Natural killer cell (primary cell): ENCODE data around the gene KDSR. TPM values are rescaled to one million over a fixed set of nuclear protein-coding genes. Genes with fewer than 3 reads are reported as not detected.

ENCODE experiments used
- ATAC-seq, 3 donors: fragments of 150-1000 bp in 2 of 3; fragments of 200-7000 bp in 1 of 3; cut with Tn5 transposase; 1 replicate in 1 of 3; 2 replicates in 2 of 3; pipeline ENCODE4 v1.10.0; 2021; ENCODE audit warnings: mild to moderate bottlenecking in 2 of 3, moderate library complexity in 2 of 3
- DNase-seq, 2 donors: peaks; one replicate each; pipeline versions ENCODE4 v3.0.0 to v3.0.0-alpha.2; 2013 to 2021; ENCODE audit warnings: mixed read lengths in 1 of 2
- H3K27ac ChIP-seq: one replicate; pipeline ENCODE4 v1.5.1; 2013; ENCODE audit warnings: mild to moderate bottlenecking, low read length
- H3K27me3 ChIP-seq: one replicate; pipeline ENCODE4 v1.6.1; 2013; ENCODE audit warnings: low read length; ENCODE audit not compliant: control insufficient read depth, insufficient read depth
- H3K36me3 ChIP-seq: one replicate; pipeline ENCODE4 v1.6.1; 2013; ENCODE audit warnings: low read length; ENCODE audit not compliant: control insufficient read depth, insufficient read depth
- H3K4me1 ChIP-seq: one replicate; pipeline ENCODE4 v1.6.1; 2013; ENCODE audit warnings: low read length; ENCODE audit not compliant: control insufficient read depth, insufficient read depth
- H3K4me3 ChIP-seq: one replicate; pipeline ENCODE4 v1.5.1; 2013; ENCODE audit warnings: low read length
- H3K9me3 ChIP-seq: one replicate; pipeline ENCODE4 v1.6.1; 2013; ENCODE audit warnings: low read length; ENCODE audit not compliant: control insufficient read depth, insufficient read depth
- H3K27ac Mint-ChIP-seq, 2 donors: one replicate each; pipeline ENCODE4 v1.8.0; 2022; ENCODE audit warnings: mild to moderate bottlenecking in 2 of 2, mixed read lengths in 2 of 2, moderate library complexity in 1 of 2
- H3K27me3 Mint-ChIP-seq, 2 donors: one replicate each; pipeline ENCODE4 v1.8.0; 2022; ENCODE audit warnings: low read depth in 2 of 2, mixed read lengths in 2 of 2
- H3K36me3 Mint-ChIP-seq: one replicate; pipeline ENCODE4 v1.8.0; 2022; ENCODE audit warnings: mixed read lengths
- H3K4me1 Mint-ChIP-seq, 2 donors: one replicate each; pipeline ENCODE4 v1.8.0; 2022; ENCODE audit warnings: mixed read lengths in 2 of 2
- H3K4me3 Mint-ChIP-seq: one replicate; pipeline ENCODE4 v1.8.0; 2022; ENCODE audit warnings: mild to moderate bottlenecking, moderate library complexity, mixed read lengths
- H3K9me3 Mint-ChIP-seq, 2 donors: one replicate each; pipeline ENCODE4 v1.8.0; 2022; ENCODE audit warnings: mixed read lengths in 2 of 2
- WGBS: methylation state at CpG from one replicate; pipeline ENCODE4 v1.1.7; 2013; ENCODE audit warnings: missing lambda C conversion rate; ENCODE audit not compliant: insufficient coverage; 5-methylcytosine and 5-hydroxymethylcytosine counted together
- intact Hi-C: fragments of 100-400 bp; cut with micrococcal nuclease; formaldehyde crosslinking; loops from one replicate; pipeline ENCODE4 v1.14.2; 2022
- total RNA-seq, 4 donors: library from RNA; stranded (reverse); fragments of 120-200 nt in 1 of 4; gene quantifications; one replicate each; pipeline versions ENCODE4 v1.2.3 to v1.2.4, GENCODE V29; 2013 to 2022
- TF ChIP-seq, protein P1 (sequence below): fragments of 200-600 bp; IDR thresholded peaks from one replicate; pipeline ENCODE4 v1.8.0; 2022; ENCODE audit warnings: antibody characterized with exemption

Gene KDSR
- total RNA-seq, 3 donors from 2014 or later (not counting 1 experiment from before 2014, with no cell fraction given): 11.1 to 15.1 (median 11.6) TPM

DNA sequence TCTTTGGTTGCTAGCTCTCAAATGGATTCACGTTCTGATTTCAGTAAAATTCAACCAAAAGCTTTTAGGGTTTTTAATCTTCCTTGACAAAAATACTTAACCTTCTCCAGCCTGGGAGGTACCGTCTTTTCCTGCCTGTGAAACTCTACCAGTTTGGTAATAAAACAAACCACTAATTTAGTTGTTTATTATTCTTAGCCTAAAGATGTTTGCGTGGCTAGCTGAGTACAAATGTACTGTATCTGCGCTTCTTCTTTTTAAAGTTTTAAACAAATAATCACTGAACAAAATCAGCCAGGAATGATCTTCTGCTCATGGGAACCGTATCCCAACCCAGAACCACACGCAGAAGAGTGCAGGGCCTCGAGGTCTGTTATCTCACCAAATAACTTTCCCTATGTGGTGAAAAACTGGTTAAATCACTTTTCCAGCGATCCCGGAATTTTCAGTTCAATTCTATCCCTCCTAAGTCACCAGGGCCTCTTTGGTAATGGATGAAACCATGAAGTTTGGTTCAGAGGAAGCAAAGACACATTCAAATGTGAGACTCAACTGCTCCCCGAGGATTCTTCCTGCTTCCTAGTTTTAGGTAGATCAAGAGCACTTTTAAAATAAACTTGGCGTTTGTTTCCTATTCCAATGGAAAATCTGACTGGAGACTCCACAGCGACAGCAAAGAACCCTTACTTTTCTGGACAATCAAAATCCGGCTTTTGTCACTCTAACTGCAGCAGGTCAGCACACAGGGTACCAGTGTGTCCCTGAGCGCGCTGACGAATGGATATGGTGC, 83.5 kb downstream of the KDSR start:
- Histone ChIP-seq H3K4me3 (no peak overlapping the region), H3K4me1 (peaks cover 17% of the 10 kb centered on the region), H3K36me3 (peaks cover 10% of the 10 kb centered on the region), H3K27ac (peak overlapping the region; percentile 31), H3K9me3 (no peaks in the 10 kb centered on the region), H3K27me3 (no peaks in the 10 kb centered on the region)
- ATAC-seq: no peak
- 93% methylated on average over 14 of the region's 16 CpGs for WGBS
- intact Hi-C loops: no loop called here
- no peak overlapping the region for H3K27ac Mint-ChIP-seq
- peaks cover 7% of the 10 kb centered on the region for H3K36me3 Mint-ChIP-seq
- DNase-seq: no peak
- H3K4me1 Mint-ChIP-seq: peaks cover 13 to 24% of the 10 kb centered on the region in 2 donors
- H3K9me3 Mint-ChIP-seq: no peaks in the 10 kb centered on the region
- no peaks in the 10 kb centered on the region for H3K27me3 Mint-ChIP-seq
- TF ChIP-seq, protein P1, sequence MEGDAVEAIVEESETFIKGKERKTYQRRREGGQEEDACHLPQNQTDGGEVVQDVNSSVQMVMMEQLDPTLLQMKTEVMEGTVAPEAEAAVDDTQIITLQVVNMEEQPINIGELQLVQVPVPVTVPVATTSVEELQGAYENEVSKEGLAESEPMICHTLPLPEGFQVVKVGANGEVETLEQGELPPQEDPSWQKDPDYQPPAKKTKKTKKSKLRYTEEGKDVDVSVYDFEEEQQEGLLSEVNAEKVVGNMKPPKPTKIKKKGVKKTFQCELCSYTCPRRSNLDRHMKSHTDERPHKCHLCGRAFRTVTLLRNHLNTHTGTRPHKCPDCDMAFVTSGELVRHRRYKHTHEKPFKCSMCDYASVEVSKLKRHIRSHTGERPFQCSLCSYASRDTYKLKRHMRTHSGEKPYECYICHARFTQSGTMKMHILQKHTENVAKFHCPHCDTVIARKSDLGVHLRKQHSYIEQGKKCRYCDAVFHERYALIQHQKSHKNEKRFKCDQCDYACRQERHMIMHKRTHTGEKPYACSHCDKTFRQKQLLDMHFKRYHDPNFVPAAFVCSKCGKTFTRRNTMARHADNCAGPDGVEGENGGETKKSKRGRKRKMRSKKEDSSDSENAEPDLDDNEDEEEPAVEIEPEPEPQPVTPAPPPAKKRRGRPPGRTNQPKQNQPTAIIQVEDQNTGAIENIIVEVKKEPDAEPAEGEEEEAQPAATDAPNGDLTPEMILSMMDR: no peak
- no peak overlapping the region for H3K4me3 Mint-ChIP-seq

DNA sequence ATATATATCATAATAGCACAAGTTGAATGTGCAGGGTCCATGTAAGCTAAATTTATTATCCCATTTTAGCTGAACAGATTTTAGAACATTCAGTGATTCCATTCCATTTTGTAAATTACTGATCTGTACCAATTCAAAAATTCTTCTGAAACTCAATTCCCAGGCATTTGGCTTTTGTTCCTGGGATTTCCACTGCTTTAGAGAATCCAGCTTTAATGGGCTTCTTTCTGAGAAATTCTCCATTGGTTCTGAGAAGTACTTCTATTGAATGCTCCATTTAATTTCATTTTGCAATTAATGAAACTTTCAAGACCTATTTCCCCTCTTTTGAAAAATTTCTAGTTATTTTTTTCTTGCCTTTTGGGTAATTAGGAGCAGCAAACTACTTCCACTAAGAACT, 84.2 kb downstream of the KDSR start:
- Histone ChIP-seq H3K27me3 (no peaks in the 10 kb centered on the region), H3K4me1 (peaks cover 17% of the 10 kb centered on the region), H3K9me3 (no peaks in the 10 kb centered on the region), H3K4me3 (no peak overlapping the region), H3K27ac (no peak overlapping the region), H3K36me3 (peaks cover 10% of the 10 kb centered on the region)
- no peak overlapping the region for H3K4me3 Mint-ChIP-seq
- intact Hi-C loops: no loop called here
- H3K9me3 Mint-ChIP-seq: no peaks in the 10 kb centered on the region
- no peak for ATAC-seq
- peaks cover 20 to 31% of the 10 kb centered on the region in 2 donors for H3K4me1 Mint-ChIP-seq
- H3K27ac Mint-ChIP-seq: no peak overlapping the region
- no peaks in the 10 kb centered on the region for H3K27me3 Mint-ChIP-seq
- peaks cover 7% of the 10 kb centered on the region for H3K36me3 Mint-ChIP-seq
- TF ChIP-seq, protein P1: no peak
- DNase-seq: no peak

Other genes with a start within 250 kb of the KDSR start
- 10 to 100 TPM; 28.2 to 64.2 (median 33.4) TPM for gene BCL2, start 47.4 kb downstream of the KDSR start, total RNA-seq
- 100 to 1,000 TPM; 101 to 128 (median 107) TPM for gene VPS4B, start 55.3 kb upstream of the KDSR start, total RNA-seq
- not detected for gene SERPINB5, start 109.8 kb upstream of the KDSR start, total RNA-seq
- not detected for gene SERPINB12, start 175.2 kb upstream of the KDSR start, total RNA-seq
- not detected for gene SERPINB13, start 220.1 kb upstream of the KDSR start, total RNA-seq